CD4-positive, alpha-beta T cell treated with Interferon alpha-2 for 1 hour (primary cell): ENCODE data around the gene HIRA.
"Not testable (repeated sequence)": the region's sequence is repeated elsewhere in the genome, so short reads cannot be mapped to it uniquely, and the experiment has no call there.

Source experiments
- DNase-seq, 2 donors: peaks; one replicate each; pipeline ENCODE4 v3.0.0-alpha.2; 2020 to 2022

Gene HIRA

DNA sequence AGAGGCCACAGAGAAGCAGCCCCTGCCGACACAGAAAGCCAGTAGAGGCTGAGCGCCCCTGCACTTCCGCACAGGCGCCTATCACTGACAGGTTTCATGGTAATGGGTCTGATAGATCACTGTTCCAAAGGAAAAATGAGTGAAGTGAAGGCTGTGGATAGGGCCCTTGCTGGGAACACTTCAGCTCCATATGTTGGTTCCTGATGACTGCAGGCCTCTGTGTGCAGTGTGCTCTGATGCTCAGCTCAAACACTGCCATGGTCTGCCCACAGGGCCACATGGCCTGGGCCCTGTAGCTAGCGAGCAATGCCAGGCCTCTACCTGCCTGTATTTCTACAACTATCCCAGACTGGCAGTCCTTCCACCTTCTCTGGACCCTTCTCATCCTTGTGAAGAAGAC lies 77.3 kb downstream of the HIRA start:
- no peak for DNase-seq

GRCh38 chr22:19353363-19354131 lies 78.0 kb downstream of the HIRA start:
- DNase-seq = no peak

DNA sequence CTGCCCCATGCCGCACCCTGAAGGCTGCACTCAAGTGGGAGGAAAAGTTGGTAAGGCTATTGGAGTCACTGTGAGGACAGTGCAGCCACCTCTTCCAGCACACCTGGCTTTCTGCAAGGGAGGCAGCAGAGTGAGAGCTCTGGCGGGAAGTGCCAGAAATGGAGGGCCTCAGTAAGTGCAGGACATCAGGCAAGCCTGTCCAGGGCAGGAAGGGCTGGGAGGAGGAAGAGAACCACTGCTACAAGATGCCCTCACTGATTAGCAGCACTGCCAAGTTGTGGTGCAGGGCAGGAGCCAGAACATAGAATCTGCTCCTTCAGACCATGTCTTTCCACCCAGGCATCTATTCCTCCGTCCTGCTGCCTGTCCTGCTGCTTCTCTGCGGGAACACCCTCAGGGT lies 78.8 kb downstream of the HIRA start:
- no peak for DNase-seq

GRCh38 chr22:19352217-19352616 lies 79.3 kb downstream of the HIRA start:
- no peak for DNase-seq

DNA sequence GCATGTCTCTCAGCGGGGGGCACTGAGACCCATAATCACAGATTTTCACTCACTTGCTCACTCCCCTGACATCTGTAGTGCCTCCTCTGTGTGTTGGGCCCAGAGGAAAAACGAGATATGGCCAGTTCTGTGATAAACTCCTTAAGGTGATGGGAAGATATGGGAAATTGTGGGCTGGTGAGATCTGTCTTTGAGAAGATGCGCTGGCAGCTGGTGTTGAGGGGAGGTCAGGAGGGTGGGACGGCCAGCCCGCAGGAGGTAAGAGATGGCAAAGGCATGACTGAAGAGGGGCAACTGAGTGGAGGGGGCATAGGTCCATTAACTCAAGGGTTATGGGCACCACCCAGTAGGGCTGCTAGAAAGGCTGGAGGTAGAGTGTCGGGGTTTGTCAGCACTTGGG lies 79.9 kb downstream of the HIRA start:
- no peak for DNase-seq

GRCh38 chr22:19350947-19351346 lies 80.6 kb downstream of the HIRA start:
- DNase-seq = no peak

GRCh38 chr22:19350476-19350859 lies 81.1 kb downstream of the HIRA start:
- DNase-seq = no peak

- DNase-seq = no peak
Measured at GRCh38 chr22:19349778-19350475, 81.6 kb downstream of the HIRA start.

DNA sequence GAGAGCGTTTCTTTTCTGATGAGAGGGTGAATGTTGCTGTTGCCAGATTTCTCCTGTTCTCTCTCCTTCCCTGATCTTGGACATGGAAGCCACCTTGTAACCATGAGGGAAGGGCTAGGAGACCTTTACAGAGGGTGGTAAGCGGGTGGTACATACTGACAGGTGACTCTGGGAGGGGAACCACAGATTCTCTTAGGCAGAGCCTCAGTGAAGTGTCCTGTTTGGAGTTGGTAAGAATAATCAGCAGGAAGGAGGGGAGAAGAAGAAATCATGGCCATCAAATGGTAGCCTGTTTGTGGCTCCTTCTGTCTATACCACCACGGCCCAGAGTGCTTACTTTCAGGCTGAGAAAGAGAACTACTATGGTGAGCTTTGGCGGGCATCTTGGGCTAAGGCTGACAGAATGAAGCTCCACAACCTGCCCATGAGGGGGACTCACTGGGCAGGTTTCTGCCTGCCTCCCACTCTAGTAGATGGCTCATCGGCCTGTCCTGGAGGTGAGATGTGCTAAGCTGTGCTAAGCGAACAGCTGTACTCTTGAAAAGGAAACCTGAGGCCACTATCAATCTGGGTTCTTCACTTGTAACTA lies 84.8 kb downstream of the HIRA start:
- no peak for DNase-seq

DNA sequence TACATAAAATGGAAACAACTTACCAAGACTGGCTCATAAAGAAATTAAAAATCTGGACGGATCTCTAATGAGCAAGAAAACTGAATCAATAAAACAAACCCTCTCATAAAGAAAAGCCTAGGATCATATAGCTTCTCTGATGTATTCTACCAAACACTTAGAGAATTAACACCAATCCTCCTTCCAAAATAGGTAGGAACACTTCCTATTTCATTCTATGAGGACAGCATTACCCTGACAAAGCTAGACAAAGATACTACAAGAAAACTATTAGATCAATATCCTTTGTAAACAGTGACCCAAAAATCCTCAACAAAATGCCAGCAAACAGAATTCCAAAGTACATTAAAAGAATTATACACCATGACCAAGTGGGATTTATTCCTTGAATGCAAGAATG lies 87.1 kb downstream of the HIRA start:
- no peak for DNase-seq

DNA sequence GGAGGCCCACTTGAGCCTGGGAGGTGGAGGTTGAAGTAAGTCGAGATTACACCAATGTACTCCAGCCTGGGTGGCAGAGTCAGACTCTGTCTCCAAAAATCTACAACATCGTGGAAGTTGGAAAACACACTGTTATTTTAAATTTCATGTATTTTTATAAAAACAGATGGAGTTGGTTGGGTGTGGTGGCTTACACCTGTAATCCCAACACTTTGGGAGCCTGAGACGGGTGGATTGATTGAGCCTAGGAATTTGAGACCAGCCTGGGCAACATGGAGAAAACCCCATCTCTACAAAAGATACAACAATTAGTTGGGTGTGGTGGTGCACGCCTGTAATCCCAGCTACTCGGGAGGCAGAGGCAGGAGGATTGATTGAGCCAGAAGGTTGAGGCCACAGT lies 88.1 kb downstream of the HIRA start:
- no peak for DNase-seq

DNA sequence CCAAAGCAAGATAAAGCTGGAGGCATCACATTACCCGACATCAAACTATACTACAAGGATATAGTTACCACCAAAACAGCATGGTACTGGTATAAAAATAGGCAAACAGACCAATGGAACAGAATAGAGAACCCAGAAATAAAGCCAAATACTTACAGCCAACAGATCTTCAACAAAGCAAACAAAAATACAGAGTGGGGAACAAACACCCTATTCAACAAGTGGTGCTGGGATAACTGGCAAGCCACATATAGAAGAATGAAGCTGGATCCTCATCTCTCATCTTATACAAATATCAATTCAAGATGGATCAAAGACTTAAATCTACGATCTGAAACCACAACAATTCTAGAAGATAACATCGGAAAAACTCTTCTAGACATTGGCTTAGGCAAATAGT lies 90.0 kb downstream of the HIRA start:
- no peak for DNase-seq

DNA sequence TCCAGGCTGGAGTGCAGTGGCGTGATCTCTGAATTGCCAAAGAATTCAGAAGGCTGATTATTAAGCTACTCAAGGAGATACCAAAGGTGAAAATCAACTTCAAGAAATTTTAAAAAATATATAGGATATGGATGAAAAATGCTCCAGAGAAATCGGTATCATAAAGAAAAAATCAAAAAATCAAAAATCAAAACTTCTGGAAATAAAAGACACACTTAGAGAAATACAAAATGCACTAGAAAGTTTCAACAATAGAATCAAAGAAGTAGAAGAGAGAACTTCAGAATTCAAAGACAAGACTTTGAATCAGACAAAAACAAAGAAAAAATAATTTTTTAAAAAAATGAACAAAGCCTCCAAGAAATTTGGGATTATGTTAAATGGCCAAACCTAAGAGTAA lies 94.4 kb downstream of the HIRA start:
- no peak for DNase-seq

GRCh38 chr22:19336133-19337075 lies 95.1 kb downstream of the HIRA start:
- DNase-seq = no peak

DNA sequence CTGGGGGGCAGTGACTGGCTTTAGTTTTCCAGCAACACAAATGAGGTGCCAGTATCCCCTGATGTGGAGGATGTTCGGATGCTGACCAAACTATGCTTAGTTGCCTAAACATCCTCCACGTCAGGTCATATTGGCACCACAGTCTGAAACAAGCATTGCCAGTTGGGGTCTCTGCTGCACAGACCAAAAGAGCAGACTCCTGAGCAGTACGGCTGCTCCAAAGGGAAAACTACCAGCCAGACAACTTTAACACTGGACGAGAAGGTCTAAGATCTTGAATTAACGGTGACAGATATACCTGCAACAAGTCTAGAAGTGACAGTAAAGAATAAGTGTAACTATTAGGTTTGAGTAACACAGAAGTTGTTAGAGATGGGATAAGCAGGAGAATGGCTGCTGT lies 99.6 kb downstream of the HIRA start:
- DNase-seq = no peak

- DNase-seq = no peak
Measured at GRCh38 chr22:19331474-19331873, 100.1 kb downstream of the HIRA start.

GRCh38 chr22:19330865-19331418 lies 100.6 kb downstream of the HIRA start:
- no peak for DNase-seq

- DNase-seq = not testable (repeated sequence)
Measured at GRCh38 chr22:19330205-19330604, 101.3 kb downstream of the HIRA start.

- no peak for DNase-seq
Measured at GRCh38 chr22:19329454-19329853, 102.1 kb downstream of the HIRA start.

DNA sequence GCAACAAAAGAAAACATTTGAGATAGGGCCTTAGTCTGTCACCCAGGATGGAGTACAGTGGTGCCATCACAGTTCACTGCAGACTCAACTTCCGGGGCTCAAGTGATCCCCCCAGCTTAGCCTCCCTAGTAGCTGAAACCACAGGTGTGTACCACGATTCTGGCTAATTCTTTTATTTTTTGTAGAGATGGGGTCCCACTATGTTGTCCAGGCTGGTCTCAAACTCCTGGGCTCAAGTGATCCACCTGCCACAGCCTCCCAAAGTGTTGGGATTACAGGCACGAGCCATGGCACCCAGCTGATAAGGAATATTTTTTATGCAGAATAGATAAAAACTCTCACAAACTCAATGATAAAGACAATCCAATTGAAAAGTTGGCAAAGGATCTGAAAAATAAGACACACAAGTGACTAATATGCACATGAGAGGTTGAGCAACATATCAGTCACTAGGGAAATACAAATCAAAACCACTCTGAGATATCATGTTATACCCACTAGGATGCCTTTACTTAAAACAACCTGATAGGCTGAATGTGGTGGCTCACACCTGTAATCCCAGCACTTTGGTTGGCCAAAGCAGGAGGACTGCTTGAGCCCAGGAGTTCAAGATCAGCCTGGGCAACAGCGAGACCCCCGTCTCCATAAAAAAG lies 106.1 kb downstream of the HIRA start:
- no peak for DNase-seq

DNA sequence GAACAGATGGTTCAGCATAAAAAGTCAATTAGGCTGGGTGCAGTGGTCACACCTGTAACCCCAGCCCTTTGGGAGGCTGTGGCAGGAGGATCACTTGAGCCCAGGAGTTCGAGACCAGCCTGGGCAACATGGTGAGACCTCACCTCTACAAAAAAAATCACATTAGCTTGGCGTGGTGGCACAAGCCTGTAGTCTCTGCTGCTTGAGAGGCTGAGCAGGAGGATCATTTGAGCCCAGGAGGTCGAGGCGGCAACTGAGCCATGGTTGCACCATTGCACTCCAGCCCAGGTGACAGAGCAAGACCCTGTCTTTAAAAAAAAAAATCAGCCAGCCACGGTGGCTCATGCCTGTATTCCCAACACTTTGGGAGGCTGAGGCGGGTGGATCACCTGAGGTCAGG lies 108.1 kb downstream of the HIRA start:
- not testable (repeated sequence) for DNase-seq

- no peak for DNase-seq
Measured at GRCh38 chr22:19321757-19322156, 109.8 kb downstream of the HIRA start.
